Heart left ventricle (tissue), 16 donors: Measurements from ENCODE around the gene ZNF354B. TPM values are rescaled to one million over a fixed set of nuclear protein-coding genes. Genes with fewer than 3 reads are reported as not detected.

Experiments used
- ATAC-seq, 4 donors: fragments of 200-7000 bp; cut with Tn5 transposase; one replicate each; pipeline ENCODE4 v1.9.1; 2020 to 2022; ENCODE audit warnings: moderate library complexity in 4 of 4, mild to moderate bottlenecking in 3 of 4, moderate number of reproducible peaks in 1 of 4
- DNase-seq, 5 donors: peaks; one replicate each; pipeline ENCODE4 v3.0.0-alpha.2; 2020
- H3K27ac ChIP-seq, 12 donors: fragments of 200-600 bp; sonication (generic) in 4 of 12; one replicate each; pipeline versions ENCODE4 v1.5.0 to v1.8.0; 2016 to 2022; ENCODE audit warnings: mild to moderate bottlenecking in 2 of 12
- H3K27me3 ChIP-seq, 9 donors: fragments of 200-600 bp; sonication (generic) in 2 of 9; one replicate each; pipeline versions ENCODE4 v1.5.1 to v1.8.0; 2016 to 2022; ENCODE audit warnings: mild to moderate bottlenecking in 3 of 9
- H3K36me3 ChIP-seq, 9 donors: fragments of 200-600 bp; sonication (generic) in 2 of 9; one replicate each; pipeline versions ENCODE4 v1.5.0 to v1.8.0; 2018 to 2022; ENCODE audit warnings: mild to moderate bottlenecking in 2 of 9
- H3K4me1 ChIP-seq, 12 donors: fragments of 200-600 bp; sonication (generic) in 4 of 12; one replicate each; pipeline versions ENCODE4 v1.5.0 to v1.8.0; 2016 to 2022; ENCODE audit warnings: mild to moderate bottlenecking in 3 of 12
- H3K4me3 ChIP-seq, 12 donors: fragments of 200-600 bp; sonication (generic) in 4 of 12; one replicate each; pipeline versions ENCODE4 v1.5.0 to v1.8.0; 2017 to 2022; ENCODE audit warnings: mild to moderate bottlenecking in 9 of 12, moderate library complexity in 4 of 12
- H3K9me3 ChIP-seq, 12 donors: fragments of 200-600 bp; sonication (generic) in 4 of 12; one replicate each; pipeline versions ENCODE4 v1.5.0 to v1.8.0; 2016 to 2022; ENCODE audit warnings: mild to moderate bottlenecking in 1 of 12
- POLR2A ChIP-seq, 2 donors: fragments of 450-650 bp; IDR thresholded peaks; one replicate each; pipeline ENCODE4 v1.6.1; 2017; ENCODE audit warnings: antibody characterized with exemption in 2 of 2, mild to moderate bottlenecking in 2 of 2, moderate library complexity in 2 of 2
- WGBS, 4 donors: extraction: QIAGEN DNeasy Blood & Tissue Kit in 2 of 4; methylation state at CpG; one replicate each; pipeline versions ENCODE4 v1.1.5 to v1.1.7; 2013 to 2018; 5-methylcytosine and 5-hydroxymethylcytosine counted together
- intact Hi-C, 10 donors: fragments of 100-400 bp; cut with DNase I; formaldehyde crosslinking; loops; one replicate each; pipeline versions ENCODE4 v1.11.1 to v1.14.2; 2022
- polyA plus RNA-seq, 2 donors: library from polyadenylated mRNA; stranded (reverse); fragments of 200-250 nt; gene quantifications; one replicate each; pipeline ENCODE4 v1.2.3, GENCODE V29; 2013
- total RNA-seq, 9 donors: library from RNA; depleted of rRNA in 2 of 9; stranded (reverse); fragments of >200 nt in 2 of 9; fragmentation: NEBNext Ultra II Directional in 3 of 9; extraction: Animal tissue kit (Norgen Biotek cat#: 25700) in 3 of 9; gene quantifications; one replicate each; pipeline versions ENCODE4 v1.1.0 to v1.2.4, GENCODE V29; 2016 to 2023
- TF ChIP-seq, protein P1 (sequence below), 12 donors: fragments of 200-600 bp; sonication (generic) in 4 of 12; IDR thresholded peaks; one replicate each; pipeline versions ENCODE4 v1.5.0 to v1.8.0; 2018 to 2022; ENCODE audit warnings: antibody characterized with exemption in 12 of 12, mild to moderate bottlenecking in 5 of 12
- donor health status: ischemic (EF 13 %, LVEDD 7.1; RV severe dilation, severe dysfunction).
- donor health status: healthy with polysubstance abuse.
- donor health status: DM: no; HTN: yes; CAD: no.
- donor health status: DM: no; HTN: no; CAD: no.
- donor health status: ischemic (EF 25% LVEDD 6.9; RV normal size, moderate dysfunction).
- donor health status: ischemic (EF 25% LVEDD 5.7; RV mildly dilated, moderate dysfunction).
- donor health status: healthy.
- donor health status: DM: yes; HTN: yes; CAD: no.
- donor health status: ischemic (EF 35%, LVEDD 5.7; RV mildly dilated, moderate dysfunction).
- donor health status: nonischemic (EF 11% LVEDD 7.7; RV severe dilation, severe dysfunction).
- donor health status: DM: yes; HTN: yes; CAD: no.
- donor health status: PGD.
- donor health status: ischemic (EF 29% LVEDD 5.4; RV normal size, mild dysfunction).
- donor health status: nonischemic (EF 23%, LVEDD 6.1; RV moderate dilation, normal function).

ZNF354B gene
- total and polyA plus RNA-seq, 11 donors = 3.5 to 11.9 (median 7.0) TPM

GRCh38 chr5:178861627-178862026 lies 1.9 kb downstream of the ZNF354B start:
- no peaks in the 10 kb centered on the region for H3K9me3 ChIP-seq
- no peaks in the 10 kb centered on the region for H3K27me3 ChIP-seq
- H3K4me3 ChIP-seq = peak overlapping the region in 1 of 12 donors; percentile 31
- no peak for DNase-seq
- 93 to 98% (median 95%) methylated on average over 8 of the region's 8 CpGs for WGBS, 4 donors
- no peak overlapping the region for H3K27ac ChIP-seq
- H3K36me3 ChIP-seq = peaks cover 0 to 46% (median 36%) of the 10 kb centered on the region in 9 donors
- no peak for ATAC-seq
- H3K4me1 ChIP-seq = peaks cover 0 to 25% (median 12%) of the 10 kb centered on the region in 12 donors
- TF ChIP-seq, protein P1, sequence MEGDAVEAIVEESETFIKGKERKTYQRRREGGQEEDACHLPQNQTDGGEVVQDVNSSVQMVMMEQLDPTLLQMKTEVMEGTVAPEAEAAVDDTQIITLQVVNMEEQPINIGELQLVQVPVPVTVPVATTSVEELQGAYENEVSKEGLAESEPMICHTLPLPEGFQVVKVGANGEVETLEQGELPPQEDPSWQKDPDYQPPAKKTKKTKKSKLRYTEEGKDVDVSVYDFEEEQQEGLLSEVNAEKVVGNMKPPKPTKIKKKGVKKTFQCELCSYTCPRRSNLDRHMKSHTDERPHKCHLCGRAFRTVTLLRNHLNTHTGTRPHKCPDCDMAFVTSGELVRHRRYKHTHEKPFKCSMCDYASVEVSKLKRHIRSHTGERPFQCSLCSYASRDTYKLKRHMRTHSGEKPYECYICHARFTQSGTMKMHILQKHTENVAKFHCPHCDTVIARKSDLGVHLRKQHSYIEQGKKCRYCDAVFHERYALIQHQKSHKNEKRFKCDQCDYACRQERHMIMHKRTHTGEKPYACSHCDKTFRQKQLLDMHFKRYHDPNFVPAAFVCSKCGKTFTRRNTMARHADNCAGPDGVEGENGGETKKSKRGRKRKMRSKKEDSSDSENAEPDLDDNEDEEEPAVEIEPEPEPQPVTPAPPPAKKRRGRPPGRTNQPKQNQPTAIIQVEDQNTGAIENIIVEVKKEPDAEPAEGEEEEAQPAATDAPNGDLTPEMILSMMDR (IDR thresholded peaks at IDR 0.05) = no peak
- TF ChIP-seq POLR2A (IDR thresholded peaks at IDR 0.05) = no peak
- intact Hi-C loops = loop anchor here in 3 of 10 donors (5.0 to 10.0 kb wide), 3 partner anchors 36 to 81 kb away; partner anchors contain the start of genes ZFP2 (in 1 of the 3) and ZNF454 (in 1 of the 3)

- Histone ChIP-seq H3K4me3 (no peak overlapping the region), H3K27ac (no peak overlapping the region), H3K36me3 (peaks cover 0 to 94% (median 82%) of the 10 kb centered on the region in 9 donors), H3K9me3 (peaks cover 0 to 10% (median 0%) of the 10 kb centered on the region in 12 donors), H3K4me1 (peaks cover 0 to 12% (median 2%) of the 10 kb centered on the region in 12 donors), H3K27me3 (no peaks in the 10 kb centered on the region)
- intact Hi-C loops = loop anchor here in 1 of 10 donors (10.0 kb wide), 1 partner anchor 68 kb away; no protein-coding TSS in a partner anchor
- 82 to 93% (median 85%) methylated on average over 4 of the region's 4 CpGs for WGBS, 4 donors
- ATAC-seq (no peak), DNase-seq (no peak)
- TF ChIP-seq, protein P1 (IDR thresholded peaks at IDR 0.05) = no peak
- no peak for TF ChIP-seq POLR2A (IDR thresholded peaks at IDR 0.05)
These were observed 7.2 kb downstream of the ZNF354B start for GRCh38 chr5:178866946-178867345.

GRCh38 chr5:178869577-178869976 lies 9.8 kb downstream of the ZNF354B start:
- intact Hi-C loops = loop anchor here in 1 of 10 donors (10.0 kb wide), 1 partner anchor 65 kb away; no protein-coding TSS in a partner anchor
- ATAC-seq = peak in 1 of 4 donors; percentile 20
- H3K4me3 ChIP-seq = no peak overlapping the region
- H3K4me1 ChIP-seq = no peaks in the 10 kb centered on the region
- no peak overlapping the region for H3K27ac ChIP-seq
- H3K27me3 ChIP-seq = no peaks in the 10 kb centered on the region
- WGBS, 4 donors = 52 to 75% (median 65%) methylated on average over 5 to 8 of the region's 8 CpGs
- no peak for TF ChIP-seq POLR2A (IDR thresholded peaks at IDR 0.05)
- TF ChIP-seq, protein P1 (IDR thresholded peaks at IDR 0.05) = no peak
- peaks cover 0 to 34% (median 11%) of the 10 kb centered on the region in 12 donors for H3K9me3 ChIP-seq
- peaks cover 2 to 93% (median 82%) of the 10 kb centered on the region in 9 donors for H3K36me3 ChIP-seq
- DNase-seq = no peak

DNA sequence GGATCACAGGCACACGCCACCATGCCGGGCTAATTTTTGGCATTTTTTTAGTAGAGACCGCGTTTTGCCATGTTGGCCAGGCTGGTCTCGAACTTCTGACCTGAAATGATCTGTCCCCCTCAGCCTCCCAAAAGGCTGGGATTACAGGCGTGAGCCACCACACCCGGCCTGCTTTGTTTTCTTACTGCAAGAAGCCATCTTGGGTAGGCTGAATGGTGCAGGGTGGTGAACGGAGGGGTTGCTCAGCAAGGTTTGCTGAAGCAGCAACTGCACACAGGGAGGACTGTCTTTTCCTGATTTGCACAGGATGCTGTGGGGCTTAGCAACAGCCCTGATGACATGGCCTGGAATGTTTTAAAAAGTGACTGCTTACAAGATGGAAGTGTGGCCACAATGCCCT lies 10.7 kb downstream of the ZNF354B start:
- DNase-seq (no peak), ATAC-seq (no peak)
- Histone ChIP-seq H3K27me3 (no peaks in the 10 kb centered on the region), H3K9me3 (peaks cover 0 to 42% (median 14%) of the 10 kb centered on the region in 12 donors), H3K27ac (no peak overlapping the region), H3K4me1 (no peaks in the 10 kb centered on the region), H3K4me3 (no peak overlapping the region), H3K36me3 (peaks cover 6 to 95% (median 84%) of the 10 kb centered on the region in 9 donors)
- intact Hi-C loops = no loop called here
- WGBS, 4 donors = 97 to 99% (median 98%) methylated on average over 8 of the region's 8 CpGs
- TF ChIP-seq, protein P1 (IDR thresholded peaks at IDR 0.05) = no peak
- no peak for TF ChIP-seq POLR2A (IDR thresholded peaks at IDR 0.05)
